Trophoblast cell (in vitro differentiated cells and primary cell): ENCODE data around the gene B4GALNT1.

Source experiments
- DNase-seq, 2 donors: peaks; one replicate each; pipeline ENCODE4 v3.0.0-alpha.2; 2016
- H2AFZ ChIP-seq: 2 replicates; pipeline ENCODE4 v1.6.1; 2013; ENCODE audit warnings: low read length, moderate library complexity, mild to moderate bottlenecking; ENCODE audit not compliant: insufficient read depth, poor library complexity
- H2AK5ac ChIP-seq: 2 replicates; pipeline ENCODE4 v1.6.1; 2013; ENCODE audit warnings: mild to moderate bottlenecking, low read length
- H2BK120ac ChIP-seq: 2 replicates; pipeline ENCODE4 v1.6.1; 2013; ENCODE audit warnings: low read length, mild to moderate bottlenecking, moderate library complexity; ENCODE audit not compliant: insufficient read depth, poor library complexity
- H2BK12ac ChIP-seq: 2 replicates; pipeline ENCODE4 v1.6.1; 2013; ENCODE audit warnings: mild to moderate bottlenecking, low read length, moderate library complexity
- H2BK5ac ChIP-seq: 2 replicates; pipeline ENCODE4 v1.6.1; 2013; ENCODE audit warnings: low read length, low read depth, moderate library complexity, mild to moderate bottlenecking; ENCODE audit not compliant: poor library complexity
- H3K14ac ChIP-seq: 2 replicates; pipeline ENCODE4 v1.6.1; 2013; ENCODE audit warnings: mild to moderate bottlenecking, low read length
- H3K18ac ChIP-seq: 2 replicates; pipeline ENCODE4 v1.6.1; 2013; ENCODE audit warnings: mild to moderate bottlenecking, low read length
- H3K23ac ChIP-seq: 2 replicates; pipeline ENCODE4 v1.6.1; 2013; ENCODE audit warnings: low read length
- H3K27ac ChIP-seq: 2 replicates; pipeline ENCODE4 v1.5.1; 2013; ENCODE audit warnings: low read depth, mild to moderate bottlenecking, inconsistent platforms, low read length, moderate library complexity
- H3K27me3 ChIP-seq: 2 replicates; pipeline ENCODE4 v1.6.1; 2013; ENCODE audit warnings: inconsistent platforms, mild to moderate bottlenecking, low read length, moderate library complexity; ENCODE audit not compliant: insufficient read depth
- H3K36me3 ChIP-seq, 2 experiments: 1 replicate in 1 of 2; 2 replicates in 1 of 2; pipeline ENCODE4 v1.6.1; 2013; ENCODE audit warnings: low read length in 2 of 2, mild to moderate bottlenecking in 2 of 2, moderate library complexity in 1 of 2; ENCODE audit not compliant: insufficient read depth in 2 of 2, control insufficient read depth in 1 of 2
- H3K4ac ChIP-seq: 2 replicates; pipeline ENCODE4 v1.6.1; 2013; ENCODE audit warnings: low read depth, mild to moderate bottlenecking, low read length, moderate library complexity
- H3K4me1 ChIP-seq, 2 experiments: 1 replicate in 1 of 2; 2 replicates in 1 of 2; pipeline ENCODE4 v1.6.1; 2013; ENCODE audit warnings: low read length in 2 of 2, mild to moderate bottlenecking in 2 of 2, moderate library complexity in 1 of 2; ENCODE audit not compliant: insufficient read depth in 2 of 2, control insufficient read depth in 1 of 2
- H3K4me2 ChIP-seq: 2 replicates; pipeline ENCODE4 v1.6.1; 2013; ENCODE audit warnings: inconsistent platforms, mild to moderate bottlenecking, low read length, moderate library complexity
- H3K4me3 ChIP-seq: 2 replicates; pipeline ENCODE4 v1.5.1; 2013; ENCODE audit warnings: mild to moderate bottlenecking, low read depth, low read length, inconsistent platforms
- H3K79me1 ChIP-seq: one replicate; pipeline ENCODE4 v1.6.1; 2013; ENCODE audit warnings: low read length
- H3K79me2 ChIP-seq: 2 replicates; pipeline ENCODE4 v1.6.1; 2013; ENCODE audit warnings: low read length, mild to moderate bottlenecking; ENCODE audit not compliant: control insufficient read depth, insufficient read depth, poor library complexity
- H3K9ac ChIP-seq: 2 replicates; pipeline ENCODE4 v1.6.1; 2013; ENCODE audit warnings: mild to moderate bottlenecking, low read length
- H3K9me3 ChIP-seq: 2 replicates; pipeline ENCODE4 v1.6.1; 2013; ENCODE audit warnings: low read depth, mild to moderate bottlenecking, control low read depth, inconsistent platforms, low read length; ENCODE audit not compliant: insufficient read depth
- H4K12ac ChIP-seq: 2 replicates; pipeline ENCODE4 v1.6.1; 2013; ENCODE audit warnings: low read depth, mild to moderate bottlenecking, low read length, moderate library complexity
- H4K8ac ChIP-seq: 2 replicates; pipeline ENCODE4 v1.6.1; 2013; ENCODE audit warnings: low read depth, mild to moderate bottlenecking, low read length, moderate library complexity
- H4K91ac ChIP-seq: one replicate; pipeline ENCODE4 v1.6.1; 2013; ENCODE audit warnings: low read depth, mild to moderate bottlenecking, low read length, moderate library complexity
- WGBS: extraction: QIAGEN DNeasy Blood & Tissue Kit; methylation state at CpG from one replicate; pipeline ENCODE4 v1.1.7; 2013; ENCODE audit warnings: missing lambda C conversion rate; ENCODE audit not compliant: insufficient read length, insufficient coverage; ENCODE audit errors: extremely low coverage; 5-methylcytosine and 5-hydroxymethylcytosine counted together

Gene B4GALNT1

GRCh38 chr12:57584690-57585089 is 48.3 kb downstream of the B4GALNT1 start:
- Histone ChIP-seq H3K9me3 (no peaks in the 10 kb centered on the region), H3K79me1 (no peaks in the 10 kb centered on the region)

GRCh38 chr12:57584050-57584449 is 49.0 kb downstream of the B4GALNT1 start:
- Histone ChIP-seq H3K4me3 (no peak overlapping the region), H4K91ac (no peak overlapping the region), H2BK120ac (no peak overlapping the region), H3K4me1 (no peaks in the 10 kb centered on the region), H2AK5ac (no peak overlapping the region), H2BK12ac (no peak overlapping the region), H3K4ac (no peak overlapping the region), H3K14ac (no peak overlapping the region), H3K79me1 (no peaks in the 10 kb centered on the region), H2AFZ (no peak overlapping the region), H3K23ac (no peak overlapping the region), H4K8ac (no peak overlapping the region), H3K36me3 (no peaks in the 10 kb centered on the region), H3K27ac (no peak overlapping the region), H2BK5ac (no peak overlapping the region), H3K27me3 (no peaks in the 10 kb centered on the region), H3K9ac (no peak overlapping the region), H3K79me2 (no peaks in the 10 kb centered on the region), H3K9me3 (no peaks in the 10 kb centered on the region), H3K4me2 (no peak overlapping the region), H3K18ac (no peak overlapping the region), H4K12ac (no peak overlapping the region)
- no peak for DNase-seq
- WGBS = no CpG with 5 or more reads among the region's 2 CpGs

More at GRCh38 chr12:57584690-57585089, 48.3 kb downstream of the B4GALNT1 start:
- Histone ChIP-seq H2BK5ac (no peak overlapping the region), H3K4me3 (no peak overlapping the region), H4K91ac (no peak overlapping the region), H4K8ac (no peak overlapping the region), H3K79me2 (no peaks in the 10 kb centered on the region), H3K36me3 (no peaks in the 10 kb centered on the region), H3K14ac (no peak overlapping the region), H3K23ac (no peak overlapping the region), H3K27ac (no peak overlapping the region), H4K12ac (no peak overlapping the region), H2BK12ac (no peak overlapping the region), H3K4ac (no peak overlapping the region), H2AFZ (no peak overlapping the region), H3K18ac (no peak overlapping the region), H2AK5ac (no peak overlapping the region), H3K4me2 (no peak overlapping the region), H3K27me3 (no peaks in the 10 kb centered on the region), H2BK120ac (no peak overlapping the region), H3K4me1 (no peaks in the 10 kb centered on the region), H3K9ac (no peak overlapping the region)
- no peak for DNase-seq

GRCh38 chr12:57583008-57583831 is 49.8 kb downstream of the B4GALNT1 start:
- Histone ChIP-seq H2AK5ac (no peak overlapping the region), H3K36me3 (no peaks in the 10 kb centered on the region), H4K8ac (no peak overlapping the region), H3K79me1 (no peaks in the 10 kb centered on the region), H2BK120ac (no peak overlapping the region), H3K4me1 (no peaks in the 10 kb centered on the region), H3K9ac (no peak overlapping the region), H3K4me3 (no peak overlapping the region), H4K12ac (no peak overlapping the region), H3K4ac (no peak overlapping the region), H2BK12ac (no peak overlapping the region), H3K14ac (no peak overlapping the region), H3K23ac (no peak overlapping the region), H3K9me3 (no peaks in the 10 kb centered on the region), H2AFZ (no peak overlapping the region), H2BK5ac (no peak overlapping the region), H3K4me2 (no peak overlapping the region), H3K79me2 (no peaks in the 10 kb centered on the region), H4K91ac (no peak overlapping the region), H3K18ac (no peak overlapping the region), H3K27ac (no peak overlapping the region), H3K27me3 (no peaks in the 10 kb centered on the region)
- DNase-seq = peak; percentile 38 to 86
- no CpG with 5 or more reads among the region's 13 CpGs for WGBS

GRCh38 chr12:57582440-57582839 is 50.6 kb downstream of the B4GALNT1 start:
- no peak overlapping the region for H3K4me2 ChIP-seq
- H3K4me1 ChIP-seq = no peaks in the 10 kb centered on the region
- no peak overlapping the region for H3K14ac ChIP-seq
- H2AFZ ChIP-seq = no peak overlapping the region
- no peak overlapping the region for H3K4me3 ChIP-seq
- no peak overlapping the region for H3K4ac ChIP-seq
- no peak overlapping the region for H4K12ac ChIP-seq
- H3K79me1 ChIP-seq = no peaks in the 10 kb centered on the region
- H2BK5ac ChIP-seq = no peak overlapping the region
- no peak overlapping the region for H2BK12ac ChIP-seq
- no peaks in the 10 kb centered on the region for H3K79me2 ChIP-seq
- no peak overlapping the region for H3K27ac ChIP-seq
- H3K9ac ChIP-seq = no peak overlapping the region
- H2BK120ac ChIP-seq = no peak overlapping the region
- no peak overlapping the region for H2AK5ac ChIP-seq
- H3K18ac ChIP-seq = no peak overlapping the region
- no peaks in the 10 kb centered on the region for H3K27me3 ChIP-seq
- H4K91ac ChIP-seq = no peak overlapping the region
- DNase-seq = no peak
- WGBS = no CpG with 5 or more reads among the region's 1 CpG
- no peaks in the 10 kb centered on the region for H3K9me3 ChIP-seq
- no peaks in the 10 kb centered on the region for H3K36me3 ChIP-seq
- no peak overlapping the region for H4K8ac ChIP-seq
- no peak overlapping the region for H3K23ac ChIP-seq
